Neutrophil (primary cell): Measurements from ENCODE around the gene ABCF2.

Experiments used
- H3K27ac ChIP-seq: fragments of 200-600 bp; sonication (generic); 2 replicates; pipeline ENCODE4 v1.5.1; 2016; ENCODE audit warnings: mild to moderate bottlenecking, moderate library complexity
- H3K27me3 ChIP-seq: fragments of 200-600 bp; sonication (generic); 2 replicates; pipeline ENCODE4 v1.6.0; 2016; ENCODE audit warnings: mild to moderate bottlenecking
- H3K36me3 ChIP-seq: fragments of 200-600 bp; sonication (generic); 2 replicates; pipeline ENCODE4 v1.5.1; 2017
- H3K4me1 ChIP-seq, 2 experiments: fragments of 200-600 bp in 1 of 2; sonication (generic) in 1 of 2; 1 replicate in 1 of 2; 2 replicates in 1 of 2; pipeline versions ENCODE4 v1.5.1 to v1.6.1; 2013 to 2016; ENCODE audit warnings: low read depth in 1 of 2, low read length in 1 of 2, mild to moderate bottlenecking in 1 of 2, moderate library complexity in 1 of 2; ENCODE audit not compliant: control insufficient read depth in 1 of 2, insufficient read depth in 1 of 2
- H3K4me3 ChIP-seq, 2 experiments: fragments of 200-600 bp in 1 of 2; sonication (generic) in 1 of 2; 1 replicate in 1 of 2; 2 replicates in 1 of 2; pipeline ENCODE4 v1.5.1; 2013 to 2016; ENCODE audit warnings: low read depth in 1 of 2, low read length in 1 of 2, mild to moderate bottlenecking in 1 of 2, moderate library complexity in 1 of 2
- H3K9me3 ChIP-seq: fragments of 200-600 bp; sonication (generic); 2 replicates; pipeline ENCODE4 v1.5.1; 2016
- TF ChIP-seq, protein P1 (sequence below): fragments of 200-600 bp; sonication (generic); IDR thresholded peaks from 2 replicates; pipeline ENCODE4 v1.5.1; 2016; ENCODE audit warnings: antibody characterized with exemption

The ABCF2 gene

DNA sequence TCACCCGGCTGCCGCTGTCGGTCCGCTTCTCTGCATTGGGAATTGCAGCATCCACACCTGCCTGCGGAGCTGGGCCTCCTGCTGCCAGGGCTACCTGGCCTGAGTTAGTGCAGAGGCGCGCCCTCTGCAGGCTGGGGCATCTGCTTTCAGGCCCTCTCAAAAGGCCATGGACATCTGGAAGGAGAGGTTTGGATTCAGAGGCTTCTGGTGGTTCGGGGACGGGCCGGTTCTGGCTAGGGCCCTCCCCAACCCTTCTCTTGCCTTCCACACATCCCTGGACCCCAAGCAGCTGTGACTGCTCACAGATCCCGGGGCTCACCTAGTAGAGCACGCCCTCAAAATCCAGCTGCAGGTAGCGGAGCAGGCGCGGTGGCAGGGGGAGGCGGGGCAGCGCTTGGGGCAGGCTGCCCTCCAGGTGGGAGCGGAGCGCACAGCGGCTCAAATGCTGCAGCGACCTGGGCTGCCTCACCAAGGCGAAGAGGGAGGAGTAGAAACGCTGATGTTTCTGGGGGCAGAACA is 51.2 kb downstream of the ABCF2 start:
- Histone ChIP-seq H3K27me3 (peaks cover 89% of the 10 kb centered on the region), H3K36me3 (no peaks in the 10 kb centered on the region), H3K4me1 (no peaks in the 10 kb centered on the region), H3K27ac (no peak overlapping the region), H3K4me3 (no peak overlapping the region), H3K9me3 (no peaks in the 10 kb centered on the region)
- TF ChIP-seq, protein P1, sequence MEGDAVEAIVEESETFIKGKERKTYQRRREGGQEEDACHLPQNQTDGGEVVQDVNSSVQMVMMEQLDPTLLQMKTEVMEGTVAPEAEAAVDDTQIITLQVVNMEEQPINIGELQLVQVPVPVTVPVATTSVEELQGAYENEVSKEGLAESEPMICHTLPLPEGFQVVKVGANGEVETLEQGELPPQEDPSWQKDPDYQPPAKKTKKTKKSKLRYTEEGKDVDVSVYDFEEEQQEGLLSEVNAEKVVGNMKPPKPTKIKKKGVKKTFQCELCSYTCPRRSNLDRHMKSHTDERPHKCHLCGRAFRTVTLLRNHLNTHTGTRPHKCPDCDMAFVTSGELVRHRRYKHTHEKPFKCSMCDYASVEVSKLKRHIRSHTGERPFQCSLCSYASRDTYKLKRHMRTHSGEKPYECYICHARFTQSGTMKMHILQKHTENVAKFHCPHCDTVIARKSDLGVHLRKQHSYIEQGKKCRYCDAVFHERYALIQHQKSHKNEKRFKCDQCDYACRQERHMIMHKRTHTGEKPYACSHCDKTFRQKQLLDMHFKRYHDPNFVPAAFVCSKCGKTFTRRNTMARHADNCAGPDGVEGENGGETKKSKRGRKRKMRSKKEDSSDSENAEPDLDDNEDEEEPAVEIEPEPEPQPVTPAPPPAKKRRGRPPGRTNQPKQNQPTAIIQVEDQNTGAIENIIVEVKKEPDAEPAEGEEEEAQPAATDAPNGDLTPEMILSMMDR, result no peak

DNA sequence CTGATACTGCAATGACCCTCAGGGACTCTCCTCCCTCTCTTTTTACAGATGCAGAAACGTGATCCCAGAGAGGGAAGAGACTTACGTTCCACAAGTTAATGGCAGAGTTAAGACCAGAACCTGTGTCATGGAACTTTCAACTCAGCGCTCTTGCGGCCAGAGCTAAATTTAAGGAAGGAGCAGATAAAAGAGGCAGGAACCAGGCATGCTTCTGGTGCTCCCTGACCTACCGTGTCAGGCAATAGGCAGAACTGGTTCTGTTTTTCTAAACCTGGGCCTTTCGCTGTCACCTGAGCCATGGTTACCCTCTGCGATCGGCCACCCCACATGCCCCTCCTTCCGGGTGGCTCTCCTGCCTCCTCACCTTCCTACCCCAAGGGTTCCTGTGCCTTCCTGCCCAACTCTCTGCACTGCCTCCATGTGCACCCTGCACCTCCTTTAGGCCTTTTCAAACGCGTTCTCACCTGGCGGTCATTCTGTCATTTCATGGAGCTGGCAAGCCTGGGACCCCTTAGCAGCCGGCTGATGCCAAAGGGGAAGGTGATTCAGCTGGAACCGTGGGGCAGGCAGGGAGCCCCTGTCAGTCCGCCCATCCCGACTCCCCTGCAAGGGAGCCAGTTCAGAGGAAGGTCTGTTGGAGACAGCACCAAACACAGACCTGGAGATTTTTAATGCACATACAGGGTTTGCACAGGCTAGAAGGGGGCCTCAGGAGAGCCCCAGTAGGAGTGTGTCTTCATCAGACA is 51.8 kb downstream of the ABCF2 start:
- TF ChIP-seq, protein P1, result no peak
- Histone ChIP-seq H3K36me3 (no peaks in the 10 kb centered on the region), H3K27ac (no peak overlapping the region), H3K4me1 (no peaks in the 10 kb centered on the region), H3K27me3 (peaks cover 95% of the 10 kb centered on the region), H3K9me3 (no peaks in the 10 kb centered on the region), H3K4me3 (no peak overlapping the region)

DNA sequence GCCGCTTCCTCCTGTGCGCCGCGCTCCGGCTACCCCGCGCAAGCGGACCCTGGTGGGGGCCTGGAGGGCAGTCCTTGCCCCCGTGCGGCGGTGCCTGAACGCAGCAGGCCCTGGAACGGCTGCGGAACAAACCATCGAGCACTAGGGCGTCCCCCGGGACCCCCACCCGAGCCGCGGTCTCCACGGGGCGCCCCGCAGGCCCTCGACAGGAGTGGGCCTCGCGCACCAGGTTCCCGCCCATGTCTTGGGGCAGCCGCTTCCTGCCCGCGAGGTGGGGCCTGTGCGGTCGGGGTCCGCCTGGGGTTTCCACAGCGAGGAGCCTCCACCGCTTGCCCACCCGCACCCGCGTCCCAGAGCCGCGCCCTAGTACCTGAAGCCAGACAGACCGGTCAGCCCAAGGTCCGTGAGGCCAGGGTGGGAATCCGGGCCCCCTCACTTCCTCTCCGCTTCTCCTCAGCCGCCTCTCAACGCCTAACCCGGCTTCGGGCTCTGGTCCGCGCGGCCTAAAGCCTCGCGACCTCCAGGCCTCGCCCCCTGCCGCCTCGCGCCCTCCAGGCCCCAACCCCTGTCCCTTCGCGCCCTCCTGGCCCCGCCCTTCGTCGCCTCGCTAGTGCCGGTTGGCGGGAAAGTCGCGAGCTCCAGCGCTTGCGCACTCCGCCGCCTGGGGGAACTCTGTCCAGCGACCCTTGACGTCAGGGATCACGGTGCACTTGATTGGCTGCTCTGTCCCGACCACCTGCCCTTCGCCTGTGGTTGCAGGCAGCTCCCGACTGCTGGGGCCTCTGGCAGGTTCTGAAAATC is 52.6 kb downstream of the ABCF2 start:
- TF ChIP-seq, protein P1, result no peak
- Histone ChIP-seq H3K9me3 (no peaks in the 10 kb centered on the region), H3K4me3 (no peak overlapping the region), H3K27me3 (peaks cover 99% of the 10 kb centered on the region), H3K4me1 (no peaks in the 10 kb centered on the region), H3K36me3 (no peaks in the 10 kb centered on the region), H3K27ac (no peak overlapping the region)

DNA sequence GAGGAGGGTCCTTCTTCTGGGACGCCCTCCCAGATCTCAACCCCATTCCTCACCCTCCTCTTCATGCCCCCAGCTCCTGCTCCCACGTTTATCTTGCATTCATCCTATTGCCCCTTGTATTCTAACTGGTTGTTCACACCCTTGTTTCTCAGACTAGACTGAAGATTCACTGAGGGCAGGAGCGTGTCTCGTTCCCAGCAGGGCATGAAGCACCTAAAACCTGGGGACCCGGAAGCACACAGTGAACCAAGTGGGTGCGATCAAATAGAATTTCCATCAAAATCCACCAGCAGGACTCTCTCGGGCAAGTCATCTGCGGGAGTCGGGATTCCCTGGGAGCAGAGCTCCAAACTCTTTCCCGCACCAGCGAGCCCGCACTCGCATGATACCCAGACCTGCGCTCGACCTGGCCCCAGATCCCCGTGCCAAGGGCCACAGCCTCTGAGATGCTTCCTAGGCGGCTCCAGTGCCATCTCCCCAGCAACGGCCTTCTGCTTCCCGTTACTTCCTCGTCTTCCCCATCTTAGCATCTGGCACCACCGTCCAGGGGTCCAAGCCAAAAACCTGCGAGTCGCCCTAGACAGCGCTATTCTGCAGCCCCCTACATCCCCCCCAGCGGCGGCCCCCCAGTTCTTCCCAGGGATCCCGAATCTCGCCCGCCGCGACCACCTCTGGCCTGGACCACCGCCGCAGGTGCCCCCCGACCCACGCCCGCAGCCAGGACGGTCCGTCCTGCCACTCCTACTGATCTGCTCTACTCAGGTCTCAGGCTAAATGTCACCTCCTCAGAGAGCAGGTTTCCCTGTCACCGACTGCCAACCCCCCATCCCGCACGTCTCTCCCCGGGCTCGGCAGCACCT is 53.4 kb downstream of the ABCF2 start:
- no peaks in the 10 kb centered on the region for H3K36me3 ChIP-seq
- peaks cover 99% of the 10 kb centered on the region for H3K27me3 ChIP-seq
- no peak overlapping the region for H3K27ac ChIP-seq
- TF ChIP-seq, protein P1, result no peak
- H3K4me3 ChIP-seq, result no peak overlapping the region
- no peaks in the 10 kb centered on the region for H3K9me3 ChIP-seq
- H3K4me1 ChIP-seq, result no peaks in the 10 kb centered on the region
